Hindlimb muscle (tissue), 1 donor: Measurements from ENCODE around the gene CCNJ. TPM values are rescaled to one million over a fixed set of nuclear protein-coding genes. Genes with fewer than 3 reads are reported as not detected.
A peak's percentile ranks its signal among the peaks of the same experiment; 100 is the strongest.
"Not testable (repeated sequence)": the region's sequence is repeated elsewhere in the genome, so short reads cannot be mapped to it uniquely, and the experiment has no call there.

ENCODE experiments used
- DNase-seq: peaks from one replicate; pipeline ENCODE4 v3.0.0-alpha.2; 2013
- polyA plus RNA-seq: library from polyadenylated mRNA; unstranded; fragments of 120-200 nt; gene quantifications from one replicate; pipeline ENCODE4 v1.2.1, GENCODE V29; 2013; ENCODE audit not compliant: insufficient read length

The CCNJ gene, protein sequence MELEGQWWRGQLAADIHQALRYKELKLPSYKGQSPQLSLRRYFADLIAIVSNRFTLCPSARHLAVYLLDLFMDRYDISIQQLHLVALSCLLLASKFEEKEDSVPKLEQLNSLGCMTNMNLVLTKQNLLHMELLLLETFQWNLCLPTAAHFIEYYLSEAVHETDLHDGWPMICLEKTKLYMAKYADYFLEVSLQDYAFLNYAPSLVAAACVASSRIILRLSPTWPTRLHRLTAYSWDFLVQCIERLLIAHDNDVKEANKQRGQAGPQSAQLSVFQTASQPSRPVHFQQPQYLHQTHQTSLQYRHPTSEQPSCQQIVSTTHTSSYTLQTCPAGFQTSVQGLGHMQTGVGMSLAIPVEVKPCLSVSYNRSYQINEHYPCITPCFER
- polyA plus RNA-seq, result 9.9 TPM

DNA sequence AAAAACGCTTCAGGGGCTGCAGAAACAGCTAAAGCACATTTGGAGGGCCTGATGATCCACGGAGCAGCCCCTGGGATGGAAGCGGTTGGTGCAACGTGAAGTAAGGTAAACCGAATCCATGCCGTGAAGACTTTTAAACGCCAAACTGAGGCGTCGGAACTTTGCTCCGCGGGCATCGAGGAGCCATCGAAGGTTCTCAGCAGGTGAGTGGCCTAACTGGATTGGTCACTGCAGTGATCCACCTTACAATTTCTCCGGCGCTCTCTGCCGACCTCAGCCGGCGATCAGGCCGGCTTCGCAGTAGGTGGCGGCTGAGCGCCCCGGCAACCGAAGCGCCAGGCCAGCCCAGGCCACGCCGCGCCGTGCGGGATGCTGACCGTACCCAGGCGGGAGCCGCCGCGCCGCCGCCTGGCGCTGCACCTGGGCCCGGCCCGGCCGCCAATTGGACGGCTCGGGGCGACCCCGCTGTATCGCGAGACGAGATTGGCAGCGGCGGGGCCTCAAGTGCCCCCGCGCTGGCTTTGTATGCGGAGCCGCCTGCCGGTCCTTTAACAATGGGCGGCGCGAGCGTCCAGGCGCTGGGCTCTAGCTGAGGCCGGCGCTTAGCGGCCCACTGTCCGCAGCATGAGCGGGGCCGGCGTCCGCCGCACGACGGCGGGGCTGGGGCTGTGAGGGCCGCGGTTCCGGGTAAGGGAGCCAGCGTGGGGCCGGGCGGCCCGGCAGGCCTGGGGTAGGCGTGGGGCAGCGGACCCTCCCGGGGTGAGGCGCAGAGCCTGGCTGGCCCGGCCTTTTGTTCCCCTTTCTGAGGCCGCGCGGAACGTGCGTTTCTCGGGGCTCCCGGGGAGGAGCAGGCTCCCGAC is at the start of gene CCNJ:
Gene CCNJ, plus strand, starts transcription at position 551 of the 860 bp plus-strand sequence. CDS start 811 bp downstream, outside the sequence.
- peak; percentile 90 for DNase-seq

DNA sequence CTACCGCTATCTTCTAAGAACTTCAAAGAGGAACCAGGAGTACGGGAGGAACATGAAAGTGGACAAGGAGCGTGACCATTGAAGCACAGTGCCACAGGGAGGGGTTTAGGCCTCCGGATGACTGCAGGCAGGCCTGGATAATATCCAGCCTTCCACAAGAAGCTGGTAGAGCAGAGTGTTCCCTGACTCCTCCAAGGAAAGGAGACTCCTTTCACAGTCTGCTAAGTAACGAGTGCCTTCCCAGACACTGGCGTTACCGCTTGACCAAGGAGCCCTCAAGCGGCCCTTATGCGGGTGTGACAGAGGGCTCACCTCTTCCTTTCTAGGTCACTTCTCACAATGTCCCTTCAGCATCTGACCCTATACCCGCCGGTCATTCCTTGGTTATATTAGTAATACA is 49.0 kb upstream of the CCNJ start:
- not testable (repeated sequence) for DNase-seq

DNA sequence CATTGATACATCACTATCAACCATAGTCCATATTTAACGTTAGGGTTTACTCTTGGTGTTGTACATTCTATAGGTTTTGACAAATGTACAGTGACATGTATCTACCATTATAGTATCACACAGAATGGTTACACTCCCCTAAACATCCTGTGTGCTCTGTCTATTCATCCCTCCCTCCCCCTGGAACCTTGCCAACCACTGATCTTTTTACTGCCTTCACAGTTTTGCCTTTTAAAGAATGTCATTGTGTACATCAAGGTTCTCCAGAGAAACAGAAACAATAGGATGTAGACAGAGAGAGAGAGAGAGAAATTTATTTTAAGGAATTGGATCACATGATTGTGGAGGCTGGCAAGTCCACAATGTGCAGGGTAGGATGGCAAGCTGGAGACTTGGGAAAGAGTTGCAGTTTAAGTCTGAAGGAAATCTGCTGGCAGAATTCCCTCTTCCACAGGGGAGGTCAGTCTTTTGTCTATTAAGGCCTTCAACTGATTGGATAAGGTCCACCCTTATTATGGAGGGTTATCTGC is 45.1 kb upstream of the CCNJ start:
- DNase-seq, result no peak

DNA sequence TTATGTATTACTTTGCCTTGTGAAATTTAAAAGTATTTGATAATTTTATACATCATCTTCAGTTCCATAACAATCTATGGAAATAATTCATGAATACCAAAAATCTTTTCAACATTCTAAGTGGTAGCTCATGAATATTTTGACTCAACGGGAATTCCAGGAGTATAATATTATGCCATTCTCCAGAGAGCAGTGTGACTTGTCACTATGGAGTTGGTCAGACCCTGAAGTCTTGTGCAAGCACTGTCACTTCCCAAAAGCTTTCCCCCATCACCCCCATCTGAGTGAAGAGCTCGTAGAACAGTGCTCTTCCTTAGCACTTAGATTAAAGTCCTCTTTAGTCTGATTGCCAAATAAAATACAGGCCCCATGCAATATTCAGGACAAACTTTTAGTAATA is 29.4 kb upstream of the CCNJ start:
- no peak for DNase-seq

DNA sequence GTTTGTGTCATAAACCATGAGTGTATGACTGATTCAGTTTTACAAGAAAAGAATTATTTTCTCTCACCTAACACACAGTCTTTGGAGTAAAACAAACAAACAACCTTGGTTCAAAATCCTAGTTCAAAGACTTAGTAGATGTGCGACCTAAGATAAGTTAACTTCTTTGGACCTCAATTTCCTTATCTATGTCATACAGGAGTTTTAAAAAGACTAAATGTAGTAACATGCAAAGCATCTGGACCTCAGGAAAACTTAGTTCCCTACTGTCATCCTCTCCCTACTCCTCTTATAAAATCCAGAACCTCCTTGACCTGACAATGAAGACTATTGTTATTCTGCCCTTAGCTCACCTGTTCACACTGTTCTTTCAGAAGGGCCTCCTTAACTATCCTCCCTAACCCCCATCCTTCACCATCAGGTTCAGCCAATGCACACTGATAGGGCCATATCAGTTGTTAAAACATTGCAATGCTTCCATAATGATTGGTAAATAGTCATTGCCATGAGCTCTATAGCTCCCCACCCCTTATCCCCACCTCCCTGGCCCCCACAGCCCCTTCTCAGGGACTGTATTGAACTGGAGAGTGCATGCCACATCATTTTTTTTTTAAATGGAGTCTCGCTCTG is 28.8 kb upstream of the CCNJ start:
- no peak for DNase-seq

DNA sequence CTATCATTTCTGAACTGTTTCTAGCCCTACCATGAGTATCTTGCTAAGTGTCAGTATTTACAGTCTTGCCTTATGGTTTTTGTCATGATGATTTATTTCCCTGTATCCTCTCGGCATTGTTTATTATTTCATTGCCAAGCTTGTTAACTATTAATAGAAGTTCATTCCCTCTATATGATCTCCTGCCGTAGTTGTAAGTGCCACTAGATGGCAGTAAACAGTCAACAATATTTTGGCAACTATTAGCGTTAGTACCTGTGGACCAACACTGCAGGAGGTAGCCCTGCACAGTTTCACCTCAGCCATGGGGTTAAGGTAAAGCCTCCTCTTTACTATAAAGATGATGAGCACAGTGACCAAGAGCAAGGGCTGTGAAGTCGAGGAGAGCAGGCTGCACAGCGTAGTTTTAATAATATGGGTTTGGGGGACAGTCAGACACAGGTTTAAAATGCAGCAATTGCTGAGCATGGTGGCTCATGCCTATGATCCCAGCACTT is 26.1 kb upstream of the CCNJ start:
- peak; percentile 26 for DNase-seq

DNA sequence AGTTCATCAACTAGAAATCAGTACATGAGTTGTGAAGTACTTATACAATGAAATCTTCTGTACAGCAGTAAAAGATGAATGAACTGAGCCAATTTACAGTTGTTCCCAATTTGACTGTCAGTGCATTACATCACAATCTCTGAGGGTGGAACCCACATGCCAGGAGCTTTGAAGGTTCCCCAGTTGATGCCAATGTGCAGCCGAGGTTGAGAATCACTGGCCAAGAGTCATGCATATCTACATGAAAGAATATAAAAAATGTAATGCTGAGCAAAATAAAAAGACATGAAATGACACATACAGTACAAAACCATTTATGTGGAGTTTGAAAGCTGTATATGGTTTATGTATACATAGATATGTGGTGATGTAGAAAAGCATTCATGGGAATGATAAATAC is 22.1 kb upstream of the CCNJ start:
- DNase-seq, result no peak

DNA sequence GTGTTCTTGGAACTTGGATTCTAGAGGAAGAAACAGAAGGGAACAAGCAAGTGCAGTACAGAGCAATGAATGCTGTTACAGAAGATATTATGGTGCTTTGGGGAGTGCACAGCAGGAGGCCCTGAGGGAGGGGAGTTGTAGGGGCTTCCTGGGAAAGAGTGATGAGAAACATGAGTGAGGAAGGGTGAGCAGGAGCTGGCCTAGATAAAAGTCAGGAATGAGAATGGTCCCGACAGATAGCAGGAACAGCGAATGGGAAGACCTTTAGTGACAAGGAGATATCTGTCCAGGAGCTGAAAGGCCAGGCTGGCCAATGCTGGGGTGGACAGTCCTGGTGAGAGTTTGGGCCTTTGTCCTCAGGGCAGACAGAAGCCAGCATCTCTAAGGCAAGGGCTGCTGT is 20.6 kb upstream of the CCNJ start:
- no peak for DNase-seq

DNA sequence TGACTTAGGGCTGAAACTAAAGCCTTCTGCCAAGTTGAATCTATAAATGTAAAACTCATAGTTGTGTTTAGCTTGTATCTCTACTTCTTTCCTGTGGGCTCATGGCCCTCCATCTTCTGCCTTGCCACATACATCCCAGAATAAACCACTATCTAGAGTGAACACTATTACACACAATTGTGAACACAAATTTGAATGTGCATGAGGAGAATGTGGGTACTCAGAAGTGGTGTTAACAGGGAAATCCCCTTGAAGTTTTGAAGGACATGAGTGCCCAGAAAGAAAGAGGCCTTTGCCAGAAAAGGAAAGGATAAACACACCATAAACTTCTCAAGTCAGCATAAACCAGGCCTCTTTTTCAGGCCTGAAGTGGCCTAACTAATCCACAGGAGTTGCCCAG is 20.2 kb upstream of the CCNJ start:
- no peak for DNase-seq

DNA sequence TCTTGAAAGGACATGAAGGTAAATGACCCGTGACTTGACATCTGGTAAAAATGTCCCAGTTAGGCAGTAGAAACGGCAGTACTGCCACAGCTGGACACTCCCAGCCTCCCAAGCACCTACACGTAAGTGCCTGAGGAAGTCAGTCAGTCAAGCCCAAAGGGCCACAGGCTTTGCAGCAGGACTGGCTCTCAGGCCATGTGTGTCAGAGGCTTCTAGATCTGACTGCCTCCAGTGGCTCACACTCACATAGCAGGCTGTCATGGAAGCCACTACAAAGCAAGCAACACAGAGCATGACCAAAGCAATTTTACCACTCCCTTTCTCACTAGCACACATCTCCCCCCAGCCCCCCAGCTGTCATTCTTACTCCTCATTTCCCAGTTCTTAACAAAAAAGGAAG is 17.8 kb upstream of the CCNJ start:
- DNase-seq, result no peak

DNA sequence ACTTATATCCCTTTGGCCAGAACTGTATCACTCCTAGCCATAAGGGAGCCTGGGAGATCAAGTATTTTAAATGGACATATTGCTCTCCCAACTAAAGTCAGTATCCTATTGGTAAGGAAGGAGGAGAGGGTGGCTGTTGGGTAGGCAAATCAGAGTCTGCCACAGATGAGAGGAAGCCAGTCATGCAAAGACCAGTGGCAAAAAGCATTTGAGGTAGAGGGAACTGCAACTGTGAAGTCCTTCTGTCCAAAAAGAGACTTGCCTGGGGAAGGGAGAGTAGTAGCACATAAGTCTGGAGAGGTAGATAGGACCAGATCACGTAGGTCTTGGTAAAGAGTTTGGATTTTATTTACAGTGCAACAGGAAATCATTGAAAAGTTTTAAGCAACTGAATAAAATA is 8.8 kb upstream of the CCNJ start:
- no peak for DNase-seq

DNA sequence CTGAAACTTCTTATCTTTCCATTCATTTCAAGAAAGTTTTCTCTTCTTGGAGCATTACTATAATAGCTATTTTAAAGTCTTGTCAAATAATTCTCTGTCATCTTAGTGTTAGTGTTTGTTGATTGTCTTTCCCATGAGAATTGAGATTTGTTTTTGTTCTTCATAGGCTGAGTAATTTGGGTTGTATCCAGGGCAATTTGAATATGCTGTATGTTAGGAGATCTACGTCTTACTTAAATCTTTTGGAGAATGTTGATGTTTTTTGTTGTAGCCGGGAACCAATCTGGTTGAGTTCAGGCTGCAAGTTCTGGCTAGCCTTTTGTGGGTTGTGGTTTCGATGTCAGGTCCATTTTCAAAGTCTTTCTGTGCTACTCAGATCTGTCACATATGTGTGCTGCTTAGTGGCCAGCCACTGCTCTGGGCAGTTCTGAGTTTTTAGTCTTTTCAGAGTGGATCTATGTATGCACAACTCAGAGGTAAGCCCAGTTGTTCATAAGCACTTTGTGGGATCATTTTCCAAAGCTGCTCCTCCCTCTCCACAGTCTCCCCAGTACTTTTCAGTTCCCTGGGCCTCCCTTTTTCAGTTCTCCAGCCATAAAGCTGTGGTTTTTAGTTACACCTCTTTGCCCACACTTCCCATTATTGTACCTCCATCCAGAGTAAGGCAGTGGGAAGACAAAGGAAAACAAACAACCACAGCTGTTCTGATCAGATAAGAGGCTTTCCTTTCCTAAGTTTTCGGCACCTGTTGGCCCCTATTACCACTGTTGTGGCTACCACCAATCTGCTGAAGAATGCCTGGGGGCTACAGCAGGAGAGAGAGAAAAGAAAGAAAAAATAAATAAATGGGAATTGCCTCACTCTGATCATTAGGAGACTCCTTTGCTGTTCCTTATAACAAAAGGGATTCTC is 4.7 kb upstream of the CCNJ start:
- DNase-seq, result no peak

DNA sequence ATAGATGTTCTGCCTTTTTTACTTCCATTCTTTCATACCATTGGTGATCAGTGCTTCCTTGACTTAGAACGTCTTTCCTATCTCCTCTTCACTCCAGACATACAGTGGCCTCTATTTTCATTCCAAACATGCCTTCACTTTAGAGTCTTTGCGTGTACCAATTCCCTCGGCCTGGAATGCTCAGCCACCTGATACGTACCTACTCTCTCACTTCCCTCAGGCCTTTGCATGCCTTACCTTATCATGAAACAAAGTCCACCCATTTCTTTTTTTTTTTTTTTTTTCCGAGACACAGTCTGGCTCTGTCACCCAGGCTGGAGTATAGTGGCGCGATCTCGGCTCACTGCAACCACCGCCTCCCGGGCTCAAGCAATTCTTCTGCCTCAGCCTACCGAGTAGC is 2.2 kb upstream of the CCNJ start:
- no peak for DNase-seq

DNA sequence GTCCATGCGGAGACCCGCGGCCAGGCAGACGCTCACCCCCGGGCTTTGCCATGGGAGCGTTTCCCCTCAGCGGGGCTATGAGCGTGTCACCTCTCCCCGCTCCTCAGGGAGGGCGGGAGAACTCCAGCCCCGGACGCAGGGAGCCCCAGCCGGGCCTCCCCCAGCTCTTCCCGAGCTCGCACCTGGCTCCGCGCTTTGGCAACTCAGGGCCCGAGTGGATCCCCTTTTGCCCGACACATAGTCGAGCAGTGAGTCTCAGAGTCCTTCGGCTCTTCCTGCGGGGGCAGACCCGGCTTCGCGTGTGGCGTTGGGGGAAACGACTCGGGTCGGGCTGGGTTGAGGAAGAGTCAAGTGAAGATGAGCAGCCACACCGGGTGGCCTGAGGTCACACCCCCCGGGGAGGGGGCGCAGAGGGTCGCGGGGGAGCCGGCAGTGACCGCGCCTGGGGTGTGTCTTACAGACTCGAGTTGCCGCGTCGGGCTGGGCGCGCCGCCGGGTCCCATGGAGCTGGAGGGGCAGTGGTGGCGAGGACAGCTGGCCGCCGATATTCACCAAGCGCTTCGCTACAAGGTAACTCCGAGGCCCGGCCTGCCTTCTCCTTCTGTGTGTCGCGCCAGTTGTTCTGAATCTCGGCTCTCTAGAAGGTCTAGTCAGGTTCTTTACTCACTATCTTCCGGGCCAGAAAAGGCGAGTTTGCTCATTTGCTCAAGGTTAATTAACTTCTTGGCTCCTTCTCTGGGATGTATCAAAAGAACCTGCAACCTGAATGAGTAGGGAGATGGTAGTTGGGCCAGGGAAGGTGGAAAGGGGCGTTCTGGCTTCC is 721 bp downstream of the CCNJ start:
- peak; percentile 31 for DNase-seq

DNA sequence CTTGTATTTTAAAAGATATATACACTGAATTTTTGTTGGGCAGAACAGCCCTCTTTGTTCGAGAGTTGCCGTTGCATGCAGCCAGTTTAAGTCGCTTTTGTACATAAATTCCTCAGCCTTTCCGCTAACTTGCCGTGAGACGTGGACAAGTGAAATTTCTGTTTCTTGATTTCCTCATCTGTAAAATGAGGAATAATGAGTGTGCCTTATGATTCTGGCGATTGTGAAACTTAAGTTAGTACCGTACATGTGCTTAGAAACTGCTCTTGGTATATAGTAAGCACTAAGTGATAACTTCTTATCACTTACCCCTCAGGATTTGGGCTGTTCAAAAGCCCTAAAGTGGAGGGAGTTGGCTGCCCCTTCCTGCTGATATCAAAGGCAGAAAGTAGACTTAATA is 1.4 kb downstream of the CCNJ start:
- peak; percentile 5 for DNase-seq

DNA sequence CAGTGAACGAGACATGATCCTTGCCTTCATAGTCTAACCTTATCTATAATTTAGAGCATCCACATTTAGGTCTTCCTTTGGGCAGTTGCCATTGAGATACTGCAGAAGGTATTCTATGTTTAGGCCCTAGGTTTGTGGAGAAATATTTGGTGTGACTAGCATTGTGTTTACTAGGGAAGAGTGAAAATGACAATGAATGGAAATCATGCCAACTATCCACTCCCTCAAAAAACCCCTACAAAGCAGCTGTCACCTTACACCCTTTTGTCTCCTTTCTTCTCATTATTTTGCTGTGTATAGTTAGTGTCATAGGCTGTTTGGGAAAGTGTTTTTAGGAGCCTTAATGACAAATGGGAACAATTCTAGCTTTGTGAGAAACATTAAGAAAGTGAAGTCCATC is 3.2 kb downstream of the CCNJ start:
- no peak for DNase-seq

DNA sequence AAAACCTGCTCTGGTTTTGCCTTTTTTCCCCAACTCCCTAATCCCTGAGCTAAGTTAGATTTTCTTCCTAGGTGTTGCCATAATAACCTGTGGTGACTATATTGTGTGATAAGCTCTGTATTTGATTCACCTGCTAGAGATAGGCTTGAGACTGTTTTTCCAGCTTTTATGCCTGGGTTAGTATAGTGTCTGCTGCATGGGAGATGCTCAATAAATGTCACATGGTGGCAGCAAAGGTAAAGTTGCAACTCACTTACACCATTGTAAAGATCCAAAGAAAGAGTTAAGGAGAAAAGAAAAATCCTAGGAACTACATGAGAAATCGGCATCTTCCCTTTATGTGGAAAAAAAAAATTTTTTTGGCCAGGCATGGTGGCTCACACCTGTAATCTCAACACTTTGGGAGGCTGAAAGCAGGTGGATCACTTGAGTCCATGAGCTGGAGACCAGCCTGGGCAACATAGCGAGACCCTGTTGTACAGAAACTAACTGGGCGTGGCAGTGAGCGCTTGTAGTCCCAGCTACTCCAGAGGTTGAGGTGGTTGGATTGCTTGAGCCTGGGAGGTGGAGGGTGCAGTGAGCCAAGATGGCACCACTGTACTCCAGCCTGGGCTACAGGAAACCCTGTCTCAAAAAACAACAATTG is 3.7 kb downstream of the CCNJ start:
- no peak for DNase-seq

DNA sequence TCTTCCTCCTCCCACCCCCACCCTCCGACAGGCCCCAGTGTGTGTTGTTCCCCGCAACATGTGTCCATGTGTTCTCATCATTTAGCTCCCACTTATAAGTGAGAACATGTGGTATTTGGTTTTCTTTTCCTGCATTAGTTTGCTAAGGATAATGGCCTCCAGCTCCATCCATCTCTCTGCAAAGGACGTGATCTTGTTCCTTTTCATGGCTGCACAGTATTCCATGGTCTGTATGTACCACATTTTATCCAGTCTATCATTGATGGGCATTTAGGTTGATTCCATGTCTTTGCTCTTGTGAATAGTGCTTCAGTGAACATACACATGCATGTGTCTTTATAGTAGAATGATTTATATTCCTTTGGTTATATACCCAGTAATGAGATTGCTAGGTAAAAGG is 4.5 kb downstream of the CCNJ start:
- DNase-seq, result not testable (repeated sequence)

DNA sequence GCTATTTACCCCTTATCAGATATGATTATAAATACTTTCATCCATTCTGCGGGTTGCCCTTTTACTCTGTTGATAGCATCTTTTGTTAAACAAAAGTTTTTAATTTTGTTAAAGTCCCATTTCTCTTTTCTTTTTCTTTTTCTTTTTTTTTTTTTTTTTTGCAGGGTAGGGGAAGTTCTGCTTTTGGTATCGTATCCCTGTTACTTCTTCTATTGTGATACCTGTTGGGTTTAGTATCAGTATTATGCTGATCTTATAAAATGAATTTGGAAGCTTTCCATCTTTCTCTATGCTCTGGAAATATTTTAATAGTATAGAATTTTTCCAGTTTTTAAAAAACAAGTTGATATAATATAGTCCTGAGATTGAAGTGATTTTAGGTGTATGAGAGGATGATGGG is 6.0 kb downstream of the CCNJ start:
- DNase-seq, result no peak

DNA sequence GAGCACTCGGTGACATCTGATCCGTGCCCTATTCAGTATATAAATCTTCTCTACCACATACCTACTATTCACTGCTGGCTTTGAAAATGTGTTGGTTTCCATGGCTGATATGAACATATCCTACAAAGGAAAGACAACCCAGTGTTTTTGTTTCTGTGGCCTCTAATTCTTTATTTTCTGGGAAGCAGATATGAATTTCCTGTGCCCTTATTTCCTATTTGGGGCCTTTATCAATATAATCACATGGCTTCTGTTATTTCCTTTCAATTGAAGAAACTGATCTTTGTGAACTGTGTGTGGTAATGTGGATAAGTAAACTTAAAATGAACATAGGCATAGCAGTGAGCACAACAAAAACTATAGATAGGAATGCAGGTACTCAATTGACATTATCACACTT is 10.6 kb downstream of the CCNJ start:
- no peak for DNase-seq
